Metanephros (tissue), 1 donor: ENCODE results near the gene ZKSCAN2. TPM values are rescaled to one million over a fixed set of nuclear protein-coding genes. Genes with fewer than 3 reads are reported as not detected.

ENCODE experiments used
- total RNA-seq: library from RNA; depleted of rRNA; stranded (reverse); fragments of >200 nt; gene quantifications from one replicate; pipeline ENCODE4 v1.2.3, GENCODE V29; 2014

Gene ZKSCAN2
- 8.2 TPM for total RNA-seq

DNA sequence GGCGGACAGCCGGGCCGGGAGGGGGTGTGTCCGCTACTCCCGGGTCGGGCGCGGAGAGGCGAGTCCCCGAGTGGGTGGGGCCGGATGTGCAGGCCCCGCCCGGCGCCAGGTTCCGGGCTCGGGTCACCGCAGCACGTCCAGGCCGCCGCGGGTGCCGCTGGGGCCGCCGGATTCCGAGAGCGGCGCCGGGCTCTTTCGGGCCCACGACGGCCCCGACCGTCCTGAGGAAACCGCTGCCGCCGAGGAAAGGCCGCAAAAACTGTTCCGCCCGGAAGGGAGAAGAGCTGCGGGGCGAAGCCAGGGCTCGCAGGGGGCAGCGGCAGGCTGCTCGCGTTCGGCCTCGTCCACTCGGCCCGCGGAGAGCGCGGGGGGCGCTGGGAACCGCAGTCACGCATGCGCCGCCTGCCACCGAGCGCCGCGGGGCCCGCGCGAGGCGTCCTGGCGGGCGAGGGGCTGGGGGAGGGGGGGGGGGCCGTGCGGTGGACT is at the start of gene ZKSCAN2:
Gene ZKSCAN2 (minus strand): TSS at position 376 of the 486 bp plus-strand sequence. CDS start 718 bp downstream, outside the sequence.

Other genes starting within 250 kb of the ZKSCAN2 start
- gene ARHGAP17, start 242.5 kb downstream of the ZKSCAN2 start, total RNA-seq = 45.1 TPM
- 39.7 TPM for gene LCMT1, start 146.1 kb downstream of the ZKSCAN2 start, total RNA-seq
- not detected for gene AQP8, start 40.9 kb downstream of the ZKSCAN2 start, total RNA-seq